Measurements from ENCODE around the gene FGL2. TPM values are rescaled to one million over a fixed set of nuclear protein-coding genes. Genes with fewer than 3 reads are reported as not detected.
"Not testable (repeated sequence)": the region's sequence is repeated elsewhere in the genome, so short reads cannot be mapped to it uniquely, and the experiment has no call there.

FGL2 gene
- total RNA-seq (2014; rRNA removed; shearing (Covaris generic)), result 0.11 TPM in 1 of 2 replicates, not detected in the other

GRCh38 chr7:77199013-77199966 lies at the start of gene FGL2:
TSS of gene FGL2 (minus strand) at chr7:77199819. CDS start at chr7:77199793, 26 bp downstream.
- no peaks in the 10 kb centered on the region for H3K9me3 ChIP-seq (replicated peaks)
- no peak within 1 kb of the TSS for H3K4me3 ChIP-seq
- no peaks in the 10 kb centered on the region for H3K4me1 ChIP-seq (replicated peaks)
- DNase-seq (ENCODE audit: low read depth in 1 of 2, low spot score in 2 of 2), result no peak
- H3K27ac ChIP-seq, result no peak within 1 kb of the TSS
- no peaks in the 10 kb centered on the region for H3K27me3 ChIP-seq (replicated peaks)
- no peaks in the 10 kb centered on the region for H3K36me3 ChIP-seq

- no peaks in the 10 kb centered on the region for H3K36me3 ChIP-seq
- no peak overlapping the region for H3K4me3 ChIP-seq
- H3K27me3 ChIP-seq (replicated peaks), result no peaks in the 10 kb centered on the region
- DNase-seq (ENCODE audit: low read depth in 1 of 2, low spot score in 2 of 2), result no peak
- no peaks in the 10 kb centered on the region for H3K9me3 ChIP-seq (replicated peaks)
- H3K27ac ChIP-seq, result no peak overlapping the region
- peaks cover 43% of the 10 kb centered on the region for H3K4me1 ChIP-seq (replicated peaks)
These were observed 48.5 kb upstream of the FGL2 start for GRCh38 chr7:77248154-77248553.

GRCh38 chr7:77247206-77247850 lies 47.7 kb upstream of the FGL2 start:
- peak; percentile 43 to 71 for DNase-seq (ENCODE audit: low read depth in 1 of 2, low spot score in 2 of 2)
- Histone ChIP-seq H3K9me3 (replicated peaks) (no peaks in the 10 kb centered on the region), H3K27ac (no peak overlapping the region), H3K4me3 (no peak overlapping the region), H3K27me3 (replicated peaks) (no peaks in the 10 kb centered on the region), H3K4me1 (replicated peaks) (peaks cover 35% of the 10 kb centered on the region), H3K36me3 (no peaks in the 10 kb centered on the region)

GRCh38 chr7:77246026-77246640 lies 46.5 kb upstream of the FGL2 start:
- DNase-seq (ENCODE audit: low read depth in 1 of 2, low spot score in 2 of 2), result peak in 1 of 2 experiments; percentile 55
- Histone ChIP-seq H3K27me3 (replicated peaks) (no peaks in the 10 kb centered on the region), H3K4me3 (no peak overlapping the region), H3K36me3 (no peaks in the 10 kb centered on the region), H3K9me3 (replicated peaks) (no peaks in the 10 kb centered on the region), H3K4me1 (replicated peaks) (peaks cover 27% of the 10 kb centered on the region), H3K27ac (peak overlapping the region; percentile 29; the same call in 1 of the 2 replicates)

- Histone ChIP-seq H3K27me3 (replicated peaks) (no peaks in the 10 kb centered on the region), H3K36me3 (no peaks in the 10 kb centered on the region), H3K4me3 (no peak overlapping the region), H3K4me1 (replicated peaks) (peaks cover 23% of the 10 kb centered on the region), H3K9me3 (replicated peaks) (no peaks in the 10 kb centered on the region), H3K27ac (0 out of 2 replicates have a peak overlapping the region, but pooled peaks have one; percentile 4)
- DNase-seq (ENCODE audit: low read depth in 1 of 2, low spot score in 2 of 2), result no peak
These were observed 45.6 kb upstream of the FGL2 start for GRCh38 chr7:77245015-77245755.

- H3K27me3 ChIP-seq (replicated peaks), result no peaks in the 10 kb centered on the region
- no peak for DNase-seq (ENCODE audit: low read depth in 1 of 2, low spot score in 2 of 2)
- no peak overlapping the region for H3K4me3 ChIP-seq
- peaks cover 23% of the 10 kb centered on the region for H3K4me1 ChIP-seq (replicated peaks)
- H3K36me3 ChIP-seq, result no peaks in the 10 kb centered on the region
- H3K9me3 ChIP-seq (replicated peaks), result no peaks in the 10 kb centered on the region
- no peak overlapping the region for H3K27ac ChIP-seq
These were observed 44.8 kb upstream of the FGL2 start for GRCh38 chr7:77244222-77244934.

GRCh38 chr7:77242554-77242953 lies 42.9 kb upstream of the FGL2 start:
- H3K9me3 ChIP-seq (replicated peaks), result no peaks in the 10 kb centered on the region

GRCh38 chr7:77242068-77242467 lies 42.4 kb upstream of the FGL2 start:
- DNase-seq (ENCODE audit: low read depth in 1 of 2, low spot score in 2 of 2), result no peak
- no peaks in the 10 kb centered on the region for H3K36me3 ChIP-seq
- no peak overlapping the region for H3K4me3 ChIP-seq
- no peaks in the 10 kb centered on the region for H3K9me3 ChIP-seq (replicated peaks)
- H3K27ac ChIP-seq, result no peak overlapping the region
- H3K4me1 ChIP-seq (replicated peaks), result peaks cover 20% of the 10 kb centered on the region
- H3K27me3 ChIP-seq (replicated peaks), result no peaks in the 10 kb centered on the region

More at GRCh38 chr7:77242554-77242953, 42.9 kb upstream of the FGL2 start:
- Histone ChIP-seq H3K27me3 (replicated peaks) (no peaks in the 10 kb centered on the region), H3K4me3 (no peak overlapping the region), H3K27ac (no peak overlapping the region), H3K4me1 (replicated peaks) (peaks cover 23% of the 10 kb centered on the region), H3K36me3 (no peaks in the 10 kb centered on the region)
- DNase-seq (ENCODE audit: low read depth in 1 of 2, low spot score in 2 of 2), result no peak

GRCh38 chr7:77239471-77239870 lies 39.9 kb upstream of the FGL2 start:
- Histone ChIP-seq H3K4me3 (no peak overlapping the region), H3K36me3 (no peaks in the 10 kb centered on the region), H3K27me3 (replicated peaks) (no peaks in the 10 kb centered on the region), H3K27ac (no peak overlapping the region), H3K4me1 (replicated peaks) (no peaks in the 10 kb centered on the region), H3K9me3 (replicated peaks) (no peaks in the 10 kb centered on the region)
- DNase-seq (ENCODE audit: low read depth in 1 of 2, low spot score in 2 of 2), result no peak

- H3K27ac ChIP-seq, result no peak overlapping the region
- H3K36me3 ChIP-seq, result no peaks in the 10 kb centered on the region
- H3K4me1 ChIP-seq (replicated peaks), result no peaks in the 10 kb centered on the region
- no peak for DNase-seq (ENCODE audit: low read depth in 1 of 2, low spot score in 2 of 2)
- no peak overlapping the region for H3K4me3 ChIP-seq
- no peaks in the 10 kb centered on the region for H3K9me3 ChIP-seq (replicated peaks)
- H3K27me3 ChIP-seq (replicated peaks), result no peaks in the 10 kb centered on the region
These were observed 39.1 kb upstream of the FGL2 start for GRCh38 chr7:77238703-77239136.

GRCh38 chr7:77235276-77235675 lies 35.7 kb upstream of the FGL2 start:
- H3K9me3 ChIP-seq (replicated peaks), result no peaks in the 10 kb centered on the region
- no peak overlapping the region for H3K27ac ChIP-seq
- no peaks in the 10 kb centered on the region for H3K27me3 ChIP-seq (replicated peaks)
- H3K4me3 ChIP-seq, result no peak overlapping the region
- no peak for DNase-seq (ENCODE audit: low read depth in 1 of 2, low spot score in 2 of 2)
- H3K4me1 ChIP-seq (replicated peaks), result peaks cover 9% of the 10 kb centered on the region
- H3K36me3 ChIP-seq, result no peaks in the 10 kb centered on the region

- Histone ChIP-seq H3K9me3 (replicated peaks) (no peaks in the 10 kb centered on the region), H3K4me3 (no peak overlapping the region)
These were observed 32.8 kb upstream of the FGL2 start for GRCh38 chr7:77232467-77232866.

GRCh38 chr7:77228795-77229194 lies 29.2 kb upstream of the FGL2 start:
- not testable (repeated sequence) for H3K4me1 ChIP-seq (replicated peaks); H3K27ac ChIP-seq; H3K27me3 ChIP-seq (replicated peaks); H3K36me3 ChIP-seq; DNase-seq (ENCODE audit: low read depth in 1 of 2, low spot score in 2 of 2); H3K4me3 ChIP-seq; H3K9me3 ChIP-seq (replicated peaks)

More at GRCh38 chr7:77232467-77232866, 32.8 kb upstream of the FGL2 start:
- Histone ChIP-seq H3K4me1 (replicated peaks) (peaks cover 9% of the 10 kb centered on the region), H3K27me3 (replicated peaks) (no peaks in the 10 kb centered on the region), H3K36me3 (no peaks in the 10 kb centered on the region), H3K27ac (no peak overlapping the region)
- DNase-seq (ENCODE audit: low read depth in 1 of 2, low spot score in 2 of 2), result no peak
